Right hindlimb (tissue), 1 donor: ENCODE data around the gene CARD14.
"Not testable (repeated sequence)": the region's sequence is repeated elsewhere in the genome, so short reads cannot be mapped to it uniquely, and the experiment has no call there.

Experiments
- DNase-seq: peaks from one replicate; pipeline ENCODE4 v3.0.0-alpha.2; 2018

Gene CARD14

GRCh38 chr17:80227666-80228065 is 57.8 kb downstream of the CARD14 start:
- no peak for DNase-seq

DNA sequence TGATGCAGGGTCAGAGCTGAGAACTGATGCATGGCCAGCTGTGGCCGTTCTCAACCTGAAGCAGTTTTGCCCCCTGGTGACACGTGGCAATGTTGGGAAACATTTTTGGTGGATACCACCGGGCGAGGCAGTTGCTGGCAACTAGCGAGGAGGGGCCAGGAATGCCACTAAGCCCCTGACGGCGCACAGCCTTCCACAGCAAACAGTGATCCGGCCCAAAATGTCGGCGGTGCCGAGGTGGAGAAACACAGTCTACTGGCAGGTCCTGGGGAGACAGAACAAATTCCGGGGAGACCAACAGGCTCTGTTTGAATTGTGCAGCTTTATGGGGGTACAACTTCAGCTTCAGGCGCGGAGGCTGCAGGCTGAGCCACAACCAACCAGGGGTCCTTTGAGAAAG is 58.6 kb downstream of the CARD14 start:
- no peak for DNase-seq

DNA sequence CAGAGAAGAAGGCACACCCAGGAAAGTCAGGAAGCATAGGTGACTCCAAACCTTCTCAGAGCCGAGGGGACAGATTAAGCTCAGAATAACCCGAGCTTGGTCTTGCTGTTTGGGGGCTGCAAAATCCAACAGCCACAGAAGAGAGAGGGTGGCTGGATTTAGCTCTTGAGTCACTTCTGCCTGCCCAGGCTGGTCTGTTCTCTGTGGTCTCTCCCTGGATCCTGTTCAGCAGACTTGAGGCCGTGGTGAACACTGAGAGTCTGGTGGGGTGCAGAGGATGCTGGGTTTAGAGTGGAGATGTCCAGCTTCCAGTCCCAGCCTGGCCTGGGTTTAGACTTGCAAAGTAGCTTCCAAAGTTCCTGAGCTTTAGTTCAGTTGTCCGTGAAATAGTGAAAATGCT is 59.2 kb downstream of the CARD14 start:
- no peak for DNase-seq

- DNase-seq: no peak
Observed at GRCh38 chr17:80232438-80232837, 62.6 kb downstream of the CARD14 start.

- DNase-seq: no peak
Observed at GRCh38 chr17:80233202-80233601, 63.4 kb downstream of the CARD14 start.

DNA sequence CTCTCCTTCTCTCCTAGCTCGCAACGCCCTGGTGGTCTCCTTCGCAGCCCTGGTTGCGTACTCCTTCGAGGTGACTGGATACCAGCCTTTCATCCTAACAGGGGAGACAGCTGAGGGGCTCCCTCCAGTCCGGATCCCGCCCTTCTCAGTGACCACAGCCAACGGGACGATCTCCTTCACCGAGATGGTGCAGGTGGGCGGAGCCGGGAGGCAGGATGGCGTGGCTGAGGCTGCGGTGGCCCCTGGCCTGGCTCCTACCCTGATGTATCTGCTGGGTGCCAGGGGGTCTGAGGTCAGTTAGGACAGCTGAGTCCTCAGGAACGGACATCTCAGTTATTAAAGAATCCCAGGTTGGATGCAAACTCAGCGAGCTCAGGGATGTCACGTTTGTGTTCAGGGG is 67.1 kb downstream of the CARD14 start:
- no peak for DNase-seq

GRCh38 chr17:80237386-80237785 is 67.6 kb downstream of the CARD14 start:
- no peak for DNase-seq

GRCh38 chr17:80242505-80242904 is 72.7 kb downstream of the CARD14 start:
- no peak for DNase-seq

DNA sequence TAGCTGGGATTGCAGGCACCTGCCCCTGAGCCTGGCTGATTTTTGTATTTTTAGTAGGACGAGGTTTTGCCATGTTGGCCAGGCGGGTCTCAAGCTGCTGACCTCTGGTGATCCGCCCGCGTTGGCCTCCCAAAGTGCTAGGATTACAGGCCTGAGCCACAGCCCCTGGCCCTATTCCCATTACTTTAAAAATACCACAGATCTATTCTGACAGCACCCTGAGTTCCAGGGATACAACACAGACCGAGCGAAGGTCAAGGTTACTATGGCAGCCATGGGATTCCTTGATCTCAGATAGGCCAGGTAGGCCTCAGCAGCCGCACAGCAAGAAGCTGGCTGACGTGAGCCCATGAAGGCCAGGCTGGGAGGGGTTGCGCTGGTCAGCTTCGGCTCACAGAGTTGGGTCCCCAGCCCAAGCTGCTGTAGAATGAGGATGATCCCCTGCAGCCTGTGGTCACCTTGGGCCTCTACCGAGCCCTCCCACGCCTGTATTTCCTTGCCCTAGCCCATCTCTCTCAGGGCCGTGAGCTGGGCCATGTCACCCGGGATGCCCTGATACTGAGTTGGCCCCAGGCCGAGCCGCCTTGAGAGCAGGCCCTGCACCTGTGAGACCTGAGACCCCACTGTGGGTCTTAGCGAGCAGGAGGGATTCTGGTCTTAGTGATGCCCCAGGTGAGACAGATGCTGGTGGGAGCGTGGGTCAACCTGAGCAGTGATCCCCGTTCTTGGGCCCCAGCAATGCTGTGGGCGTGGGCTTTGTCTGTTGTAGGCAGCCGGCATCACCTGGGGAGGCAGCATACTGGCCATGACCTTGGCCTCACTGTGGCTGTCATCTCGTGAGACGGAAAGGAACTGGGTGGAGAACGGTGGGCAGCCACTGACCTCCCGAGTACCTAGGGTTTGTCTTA is 74.0 kb downstream of the CARD14 start:
- DNase-seq: no peak

DNA sequence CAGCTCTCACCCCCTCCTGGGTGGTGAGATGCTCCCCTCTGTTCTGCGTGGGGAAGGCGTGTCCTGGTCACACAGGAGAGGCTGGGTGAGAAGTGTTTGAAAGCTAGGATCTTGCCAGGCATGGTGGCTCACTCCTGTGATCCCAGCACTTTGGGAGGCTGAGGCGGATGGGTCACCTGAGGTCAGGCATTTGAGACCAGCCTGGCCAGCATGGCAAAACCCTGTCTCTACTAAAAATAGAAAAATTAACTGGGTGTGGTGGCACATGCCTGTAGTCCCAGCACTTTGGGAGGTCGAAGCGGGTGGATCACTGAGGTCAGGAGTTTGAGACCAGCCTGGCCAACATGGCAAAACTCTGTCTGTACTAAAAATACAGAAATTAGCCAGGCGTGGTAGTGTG is 74.6 kb downstream of the CARD14 start:
- DNase-seq: not testable (repeated sequence)

- no peak for DNase-seq
Observed at GRCh38 chr17:80244871-80245509, 75.2 kb downstream of the CARD14 start.

- no peak for DNase-seq
Observed at GRCh38 chr17:80245566-80246265, 75.9 kb downstream of the CARD14 start.

GRCh38 chr17:80246266-80246681 is 76.4 kb downstream of the CARD14 start:
- DNase-seq: no peak

GRCh38 chr17:80246726-80247125 is 76.9 kb downstream of the CARD14 start:
- no peak for DNase-seq

DNA sequence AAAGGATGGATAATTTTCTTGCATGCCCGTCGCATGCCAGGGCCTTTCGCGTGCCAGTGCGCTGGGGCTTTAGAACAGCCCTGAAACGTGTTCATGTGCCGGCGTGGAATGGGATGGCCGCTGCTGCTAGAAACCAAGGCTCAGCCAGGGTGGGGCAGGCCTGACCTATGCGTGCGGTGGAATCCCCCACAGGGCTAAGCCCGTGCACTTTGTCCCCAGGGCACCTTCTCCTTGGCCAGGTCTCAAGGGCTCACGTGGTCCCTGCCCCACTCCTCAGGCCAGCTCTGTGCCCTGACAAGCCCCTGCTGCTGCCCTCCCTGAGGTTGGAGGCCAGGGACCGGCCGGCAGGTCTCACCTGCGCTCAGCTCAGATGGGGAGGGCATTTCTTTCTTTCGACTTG is 77.7 kb downstream of the CARD14 start:
- no peak for DNase-seq

GRCh38 chr17:80248001-80248893 is 78.4 kb downstream of the CARD14 start:
- DNase-seq: no peak

DNA sequence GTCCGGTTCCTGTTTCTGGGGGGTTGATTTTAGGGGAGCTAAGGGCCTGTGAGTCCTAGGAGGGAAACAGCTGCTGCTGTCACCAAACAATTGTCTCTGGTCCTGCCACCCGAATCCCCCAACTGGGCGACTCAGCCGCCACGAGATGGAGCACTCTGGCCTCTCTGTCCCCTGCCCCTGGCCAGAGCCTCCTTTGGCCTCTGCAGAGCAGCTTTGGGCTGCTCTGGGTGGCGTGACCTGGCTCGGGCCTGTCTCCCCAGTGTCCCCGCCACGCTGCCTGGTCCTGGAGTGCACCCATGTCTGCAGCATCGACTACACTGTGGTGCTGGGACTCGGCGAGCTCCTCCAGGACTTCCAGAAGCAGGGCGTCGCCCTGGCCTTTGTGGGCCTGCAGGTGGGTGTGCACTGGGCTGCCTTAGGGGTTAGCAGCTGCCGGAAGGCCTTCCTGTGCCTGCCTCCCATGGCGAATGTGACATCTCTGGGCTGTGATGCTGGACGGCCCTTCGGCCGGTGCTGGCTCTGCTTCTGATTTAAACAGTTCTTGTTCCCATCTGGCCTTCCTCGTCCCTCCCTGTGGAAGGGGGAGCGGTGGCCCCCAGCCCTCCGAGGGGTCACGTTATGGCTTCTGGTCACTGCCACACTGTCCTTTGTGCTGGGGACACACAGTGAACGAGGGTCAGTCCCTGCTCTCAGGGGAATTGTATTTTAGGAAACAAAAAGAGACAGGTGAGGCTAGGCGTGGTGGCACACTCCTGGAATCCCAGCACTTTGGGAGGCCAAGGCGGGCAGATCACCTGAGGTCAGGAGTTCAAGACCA is 79.3 kb downstream of the CARD14 start:
- DNase-seq: no peak

GRCh38 chr17:80251966-80252365 is 82.1 kb downstream of the CARD14 start:
- no peak for DNase-seq

DNA sequence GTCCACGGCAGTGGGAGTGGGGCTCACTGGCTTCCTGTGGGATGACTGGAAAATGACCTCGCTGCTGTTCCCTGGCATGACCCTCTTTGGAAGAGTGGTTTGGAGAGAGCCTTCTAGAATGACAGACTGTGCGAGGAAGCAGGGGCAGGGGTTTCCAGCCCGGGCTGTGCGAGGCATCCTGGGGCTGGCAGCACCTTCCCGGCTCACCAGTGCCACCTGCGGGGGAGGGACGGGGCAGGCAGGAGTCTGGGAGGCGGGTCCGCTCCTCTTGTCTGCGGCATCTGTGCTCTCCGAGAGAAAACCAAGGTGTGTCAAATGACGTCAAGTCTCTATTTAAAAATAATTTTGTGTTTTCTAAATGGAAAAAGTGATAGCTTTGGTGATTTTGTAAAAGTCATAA is 83.0 kb downstream of the CARD14 start:
- no peak for DNase-seq

DNA sequence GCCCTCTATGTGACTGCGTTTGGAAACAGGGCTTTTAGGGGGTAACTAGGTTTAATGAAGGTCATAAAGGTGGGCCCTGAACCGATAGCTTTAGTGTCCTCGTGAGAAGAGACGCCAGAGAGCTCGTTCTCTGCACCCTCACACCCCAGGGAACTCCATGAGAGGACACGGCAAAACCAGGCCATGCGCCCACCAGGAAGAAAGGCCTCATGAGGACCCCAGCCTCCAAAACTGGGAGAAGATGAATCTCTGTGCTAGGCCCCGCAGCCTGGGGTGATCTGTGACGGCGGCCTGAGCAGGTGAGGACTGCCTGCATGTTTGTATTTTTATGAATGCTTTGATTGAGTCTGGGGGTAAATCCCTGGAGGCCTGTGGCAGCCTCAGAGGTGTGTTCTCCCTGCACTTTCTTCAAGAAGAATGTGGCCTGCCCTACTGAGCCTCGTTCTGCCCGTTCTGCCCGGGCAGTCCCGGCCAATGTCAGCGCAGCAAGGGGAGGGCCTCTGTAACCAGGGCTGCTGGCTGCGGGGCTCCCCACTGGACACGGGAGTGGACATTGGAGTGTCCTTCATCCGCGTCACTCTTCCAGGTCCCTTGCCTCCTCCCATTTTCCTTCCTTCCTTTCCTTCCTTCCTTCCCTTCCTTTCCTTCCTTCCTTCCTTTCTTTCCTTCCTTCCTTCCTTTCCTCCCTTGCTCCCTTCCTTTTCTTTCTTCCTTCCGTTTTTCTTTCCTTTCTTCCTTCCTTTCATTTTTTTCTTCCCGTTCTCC is 84.0 kb downstream of the CARD14 start:
- DNase-seq: no peak
